HG03066 (cell line): ENCODE data around the gene GARRE1.
A peak's percentile ranks its signal among the peaks of the same experiment; 100 is the strongest.
"Not testable (repeated sequence)": the region's sequence is repeated elsewhere in the genome, so short reads cannot be mapped to it uniquely, and the experiment has no call there.

Experiments
- ATAC-seq: cut with Tn5 transposase; IDR thresholded peaks from one replicate; pipeline ENCODE4 v1.9.1; 2021; ENCODE audit warnings: low read depth; ENCODE audit not compliant: unreplicated experiment

Gene GARRE1

DNA sequence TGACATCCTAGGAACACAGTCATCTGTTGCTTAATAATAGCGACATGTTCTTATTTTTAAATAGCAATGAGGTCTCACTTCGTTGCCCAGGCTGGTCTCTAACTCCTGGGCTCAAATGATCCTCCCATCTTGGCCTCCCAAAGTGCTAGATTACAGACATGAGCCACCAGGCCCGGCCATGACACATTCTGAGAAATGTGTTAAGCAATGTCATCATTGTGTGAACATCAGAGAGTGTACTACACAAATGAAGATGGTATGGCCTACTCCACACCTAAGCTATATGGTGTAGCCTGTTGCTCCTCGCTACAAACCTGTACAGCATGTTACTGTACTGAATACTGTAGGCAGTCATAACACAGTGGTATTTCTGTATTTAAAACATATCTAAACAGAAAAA lies 24.6 kb upstream of the GARRE1 start:
- ATAC-seq = no peak

DNA sequence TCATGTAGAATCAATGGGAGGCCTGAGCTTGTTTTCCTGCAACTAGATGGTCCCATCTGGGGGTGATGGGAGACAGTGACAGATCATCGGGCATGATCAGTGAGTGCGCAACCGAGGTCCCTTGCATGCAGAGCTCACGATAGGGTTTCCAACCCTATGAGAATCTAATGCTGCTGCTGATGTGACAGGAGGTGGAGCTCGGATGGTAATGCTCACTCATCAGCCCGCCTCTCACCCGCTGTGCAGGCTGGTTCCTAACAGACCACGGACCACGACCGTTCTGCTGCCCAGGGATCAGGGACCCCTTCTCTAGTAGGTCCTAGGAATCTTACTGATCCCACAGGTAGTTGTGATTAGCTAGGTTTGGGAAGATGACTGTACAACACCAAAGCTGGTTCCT lies 23.5 kb upstream of the GARRE1 start:
- ATAC-seq = no peak

GRCh38 chr19:34231439-34231838 lies 22.9 kb upstream of the GARRE1 start:
- ATAC-seq = no peak

DNA sequence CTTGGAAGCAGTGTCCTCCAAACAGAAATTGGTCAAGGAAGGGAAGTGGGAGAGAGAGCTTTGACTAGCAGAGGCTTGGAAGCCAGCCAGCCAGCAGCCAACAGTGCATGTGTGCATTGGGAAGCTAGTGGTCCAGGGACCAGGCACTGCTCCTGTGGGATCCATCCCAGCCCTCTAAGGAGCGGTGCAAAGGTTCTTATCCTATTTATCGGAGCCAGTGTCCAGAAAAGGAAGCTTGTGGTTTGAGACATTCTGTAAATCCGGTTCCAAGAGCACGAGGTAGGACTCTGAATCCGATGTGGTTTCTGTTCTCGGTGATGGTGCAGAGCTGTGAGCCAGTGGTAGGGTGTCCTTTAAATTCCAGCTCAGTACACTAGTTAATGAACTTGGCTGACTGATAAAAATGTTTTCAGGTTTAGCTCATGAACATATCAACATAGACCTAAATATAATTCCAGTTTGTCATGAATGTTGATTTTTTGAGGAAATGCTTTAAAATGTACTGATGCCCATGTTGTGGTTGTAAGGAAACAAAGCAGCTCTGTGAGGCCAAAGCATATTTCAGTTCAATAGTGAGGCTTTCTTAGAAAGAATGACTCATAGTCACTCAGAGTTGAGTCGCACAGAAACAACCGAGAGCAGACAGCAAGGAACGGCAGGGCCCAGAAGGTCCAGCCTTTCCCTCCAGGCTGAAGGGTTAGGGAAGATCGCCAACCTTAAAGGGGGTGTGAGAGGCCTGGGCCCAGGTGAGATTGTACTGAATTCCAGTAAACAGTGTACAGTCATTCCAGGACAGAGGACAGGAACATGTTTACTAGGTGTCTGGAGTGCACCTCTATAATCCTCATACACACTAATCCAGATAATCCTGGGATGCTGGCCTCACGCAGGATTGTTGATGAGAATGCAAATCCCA lies 21.5 kb upstream of the GARRE1 start:
- ATAC-seq = peak; percentile 73

- ATAC-seq = no peak
These were observed 18.9 kb upstream of the GARRE1 start for GRCh38 chr19:34235425-34235940.

- ATAC-seq = no peak
These were observed 18.0 kb upstream of the GARRE1 start for GRCh38 chr19:34236035-34236987.

- ATAC-seq = no peak
These were observed 17.1 kb upstream of the GARRE1 start for GRCh38 chr19:34237283-34237682.

DNA sequence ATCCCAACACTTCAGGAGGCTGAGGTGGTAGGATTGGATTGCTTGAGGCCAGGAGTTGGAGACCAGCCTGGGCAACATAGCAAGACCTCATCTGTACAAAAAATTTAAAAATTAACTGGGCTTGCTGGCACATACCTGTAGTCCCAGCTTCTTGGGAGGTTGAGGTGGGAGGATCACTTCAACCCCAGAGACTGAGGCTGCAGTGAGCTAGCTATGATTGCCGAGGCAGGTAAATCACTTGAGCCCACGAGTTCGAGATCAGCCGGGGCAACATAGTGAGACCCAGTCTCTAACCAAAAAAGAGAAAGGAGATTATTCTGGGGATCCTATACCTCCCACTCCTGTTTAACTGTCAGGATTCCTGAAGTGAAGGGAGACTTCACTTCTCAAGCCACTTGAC lies 16.4 kb upstream of the GARRE1 start:
- no peak for ATAC-seq

DNA sequence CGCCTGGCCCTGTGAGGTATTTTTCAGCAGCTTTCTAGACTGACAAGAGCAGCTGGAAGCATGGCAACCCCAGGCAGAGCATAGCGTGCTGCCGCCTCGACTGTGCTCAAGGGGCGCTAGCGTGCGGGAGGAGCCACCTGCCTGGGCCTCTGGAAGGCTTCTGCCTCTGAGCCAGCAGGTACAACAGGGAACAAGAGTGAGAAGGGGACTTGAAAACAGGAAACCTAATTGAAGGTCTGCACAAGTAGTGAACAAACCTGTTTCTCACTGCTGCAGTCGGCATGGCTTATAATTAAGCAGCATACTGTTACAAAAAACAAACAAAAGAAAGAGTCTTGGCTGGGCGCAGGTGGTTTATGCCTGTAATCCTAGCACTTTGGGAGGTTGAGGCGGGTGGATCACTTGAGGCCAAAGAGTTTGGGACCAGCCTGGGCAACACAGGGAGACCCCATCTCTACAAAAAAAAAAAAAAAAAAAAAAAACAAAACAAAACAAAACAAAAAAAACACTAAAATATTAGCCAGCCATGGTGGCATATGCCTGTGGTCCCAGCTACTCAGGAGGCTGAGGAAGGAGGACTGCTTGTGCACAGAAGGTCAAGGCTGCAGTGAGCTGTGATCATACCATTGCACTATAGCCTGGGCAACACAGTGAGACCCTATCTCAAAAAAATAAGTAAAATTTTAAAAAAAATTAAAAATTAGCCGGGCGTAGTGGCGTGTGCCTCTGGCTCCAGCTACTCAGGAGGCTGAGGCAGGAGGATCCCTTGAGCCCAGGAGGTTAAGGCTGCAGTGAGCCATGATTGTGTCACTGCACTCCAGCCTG lies 12.6 kb upstream of the GARRE1 start:
- ATAC-seq = no peak

- not testable (repeated sequence) for ATAC-seq
These were observed 11.0 kb upstream of the GARRE1 start for GRCh38 chr19:34243138-34243875.

DNA sequence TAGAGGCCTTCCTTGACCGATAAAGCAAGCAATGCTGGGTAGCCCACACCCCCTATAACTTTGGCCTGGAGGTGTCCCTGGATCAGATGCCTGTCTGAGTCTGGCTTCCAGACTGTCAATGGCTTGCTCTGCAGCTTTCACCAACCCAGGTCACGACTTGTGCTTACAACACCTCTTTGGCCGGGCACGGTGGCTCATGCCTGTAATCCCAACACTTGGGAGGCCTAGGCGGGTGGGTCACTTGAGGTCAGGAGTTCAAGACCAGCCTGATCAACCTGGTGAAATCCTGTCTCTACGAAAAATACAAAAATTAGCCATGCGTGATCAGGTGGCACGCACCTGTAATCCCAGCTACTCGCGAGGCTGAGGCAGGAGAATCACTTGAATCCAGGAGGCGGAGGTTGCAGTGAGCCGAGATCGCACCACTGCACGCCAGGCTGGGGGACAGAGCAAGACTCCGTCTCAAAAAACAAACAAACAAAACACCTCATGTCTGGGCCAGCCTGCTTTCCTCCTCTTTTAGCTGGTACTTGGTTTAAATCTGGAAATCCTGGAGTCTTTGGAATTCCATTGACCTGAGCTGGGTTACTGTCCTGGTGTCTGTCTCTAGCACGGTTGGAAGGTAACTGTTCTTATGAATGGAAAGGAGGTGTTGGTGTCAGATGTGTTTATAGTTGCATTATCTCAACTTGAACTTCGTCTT lies 10.3 kb upstream of the GARRE1 start:
- ATAC-seq = no peak

DNA sequence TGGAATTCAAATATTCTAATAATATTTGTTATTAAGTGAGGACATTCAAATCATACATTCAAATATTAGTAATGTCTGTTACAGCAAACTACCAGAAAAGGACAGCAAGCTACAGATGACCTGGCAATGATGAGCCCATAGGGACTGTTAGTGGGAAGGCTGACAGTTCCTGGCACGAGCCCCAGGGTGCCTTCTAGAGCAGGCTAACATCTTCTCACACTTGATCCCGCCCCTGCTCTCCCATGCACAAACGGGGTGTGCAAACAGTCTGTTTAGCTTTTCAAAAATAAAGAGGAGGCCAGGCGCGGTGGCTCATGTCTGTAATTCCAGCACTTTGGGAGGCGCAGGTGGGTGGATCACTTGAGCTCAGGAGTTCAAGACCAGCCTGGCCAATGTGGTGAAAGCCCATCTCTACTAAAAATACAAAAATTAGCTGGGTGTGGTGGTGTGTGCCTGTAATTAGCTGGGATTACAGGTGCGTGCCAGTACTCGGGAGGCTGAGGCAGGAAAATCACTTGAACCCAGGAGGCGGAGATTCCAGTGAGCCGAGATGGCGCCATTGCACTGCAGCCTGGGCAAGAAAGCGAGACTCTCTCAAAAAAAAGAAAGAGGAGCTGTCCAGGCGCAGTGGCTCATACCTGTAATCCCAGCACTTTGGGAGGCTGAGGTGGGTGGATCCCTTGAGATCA lies 9.6 kb upstream of the GARRE1 start:
- no peak for ATAC-seq

GRCh38 chr19:34246340-34246739 lies 8.0 kb upstream of the GARRE1 start:
- no peak for ATAC-seq

DNA sequence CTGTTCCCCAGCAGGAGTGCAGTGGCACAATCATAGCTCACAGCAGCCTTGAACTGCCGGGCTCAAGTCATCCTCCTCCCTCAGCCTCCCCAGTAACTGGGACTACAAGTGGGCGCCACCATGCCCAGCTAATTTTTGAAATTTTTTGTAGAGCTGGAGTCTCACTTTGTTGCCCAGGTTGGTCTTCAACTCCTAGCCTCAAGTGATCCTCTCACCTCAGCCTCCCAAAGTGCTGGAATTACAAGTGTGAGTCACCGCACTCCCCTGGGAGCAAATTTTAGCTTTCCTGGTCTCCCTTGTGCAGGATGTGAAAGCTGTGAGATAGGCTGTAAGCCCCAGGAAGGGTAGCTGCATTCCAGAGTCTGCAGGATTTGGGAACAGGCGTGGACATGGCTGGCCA lies 5.4 kb upstream of the GARRE1 start:
- no peak for ATAC-seq

DNA sequence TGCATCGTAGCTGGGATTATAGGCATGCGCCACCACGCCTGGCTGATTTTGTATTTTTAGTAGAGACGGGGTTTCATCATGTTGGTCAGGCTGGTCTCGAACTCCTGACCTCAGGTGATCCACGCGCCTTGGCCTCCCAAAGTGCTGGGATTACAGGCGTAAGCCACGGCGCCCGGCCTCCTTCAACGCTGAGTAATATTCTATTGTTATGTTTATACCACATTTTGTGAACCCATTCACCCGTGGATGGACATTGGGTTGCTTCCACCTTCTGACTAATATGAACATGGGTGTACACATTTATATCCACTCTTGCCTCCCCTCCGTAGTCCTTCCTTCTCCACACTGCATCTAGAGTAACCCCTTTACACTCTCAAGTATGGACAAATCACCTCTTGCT lies 1.2 kb upstream of the GARRE1 start:
- not testable (repeated sequence) for ATAC-seq

GRCh38 chr19:34253681-34254045 lies 691 bp upstream of the GARRE1 start:
- ATAC-seq = not testable (repeated sequence)

DNA sequence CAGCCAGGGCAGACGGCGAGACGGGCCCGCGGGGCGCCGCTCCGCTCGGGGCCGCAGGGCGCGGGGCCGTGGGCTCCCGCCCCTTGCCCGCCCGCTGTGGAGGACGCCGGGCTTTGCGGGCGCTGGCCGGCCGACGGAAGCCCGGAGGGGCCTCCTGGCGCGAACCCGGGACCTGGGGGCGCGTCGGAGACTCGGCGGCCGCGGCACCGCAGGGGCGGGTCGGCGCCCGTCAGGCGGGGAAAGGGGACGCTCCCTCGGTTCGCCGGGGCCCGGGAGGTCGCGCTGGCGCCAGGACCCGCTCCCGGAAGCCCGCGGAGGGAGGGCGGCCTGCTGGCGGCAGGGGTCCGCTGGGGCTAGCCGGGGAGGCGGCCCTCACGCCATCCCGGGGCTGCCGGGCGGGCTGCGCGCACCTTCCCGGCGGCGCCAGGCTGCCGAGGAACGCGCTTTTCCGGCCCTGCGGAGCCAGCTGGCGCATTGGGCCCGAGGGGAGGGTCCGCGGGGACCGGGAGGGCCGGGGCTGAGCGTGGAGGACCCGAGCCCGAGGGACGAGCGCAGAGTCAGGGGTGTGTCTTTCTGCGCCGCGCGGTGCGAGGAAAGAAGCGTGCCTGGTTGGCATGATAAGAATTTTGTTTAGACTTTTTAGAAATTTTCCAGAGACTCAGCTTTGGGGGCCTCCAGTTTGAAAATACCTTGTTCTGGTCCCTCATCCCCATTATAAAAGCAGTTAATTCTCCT lies 511 bp downstream of the GARRE1 start:
- ATAC-seq = peak; percentile 43

DNA sequence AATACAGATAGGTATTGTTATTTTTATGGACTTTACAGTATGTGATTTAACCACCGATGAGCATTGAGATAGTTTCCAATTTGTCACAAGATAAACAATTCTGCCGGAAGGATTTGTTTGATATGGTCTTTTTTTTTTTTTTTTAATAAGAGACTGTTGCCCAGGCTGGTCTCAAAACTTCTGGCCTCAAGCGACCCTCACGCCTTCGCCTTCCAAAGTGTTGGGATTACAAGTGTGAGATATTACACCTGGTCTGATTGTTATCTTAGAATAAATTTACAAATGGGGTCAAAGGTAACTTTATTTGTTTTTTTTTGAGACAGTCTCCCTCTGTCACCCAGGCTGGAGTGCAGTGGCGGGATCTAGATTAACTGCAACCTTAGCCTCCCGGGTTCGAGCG lies 1.2 kb downstream of the GARRE1 start:
- ATAC-seq = no peak
